Pancreas (tissue), 10 donors: ENCODE measurements around the gene ATRN. TPM values are rescaled to one million over a fixed set of nuclear protein-coding genes. Genes with fewer than 3 reads are reported as not detected.

Source experiments
- ATAC-seq, 4 donors: fragments of 200-7000 bp; cut with Tn5 transposase; one replicate each; pipeline versions ENCODE4 v1.8.0 to v1.9.1; 2020; ENCODE audit warnings: mild to moderate bottlenecking in 4 of 4, moderate library complexity in 4 of 4
- DNase-seq, 6 donors: peaks; one replicate each; pipeline ENCODE4 v3.0.0-alpha.2; 2020
- FAIRE-seq: peaks from 2 replicates; lab custom pipeline; 2012; peaks lifted over from hg19 to GRCh38; lab: Jason Lieb, UNC
- H3K27ac ChIP-seq, 4 donors: fragments of 200-600 bp; sonication (generic); 1 replicate in 3 of 4; 2 replicates in 1 of 4; pipeline versions ENCODE4 v1.5.0 to v1.8.0; 2020
- H3K27me3 ChIP-seq, 4 donors: fragments of 200-600 bp; one replicate each; pipeline ENCODE4 v1.8.0; 2021
- H3K36me3 ChIP-seq, 3 donors: fragments of 200-600 bp; sonication (generic) in 1 of 3; one replicate each; pipeline versions ENCODE4 v1.5.0 to v1.8.0; 2020 to 2021
- H3K4me1 ChIP-seq, 3 donors: fragments of 200-600 bp; one replicate each; pipeline ENCODE4 v1.8.0; 2021
- H3K4me3 ChIP-seq, 4 donors: fragments of 200-600 bp; sonication (generic) in 2 of 4; one replicate each; pipeline versions ENCODE4 v1.5.0 to v1.8.0; 2020 to 2021
- H3K9me3 ChIP-seq, 4 donors: fragments of 200-600 bp; one replicate each; pipeline ENCODE4 v1.8.0; 2021
- CTCF ChIP-seq, 4 donors: fragments of 200-600 bp; sonication (generic) in 3 of 4; IDR thresholded peaks; one replicate each; pipeline versions ENCODE4 v1.5.0 to v1.8.0; 2021; ENCODE audit warnings: antibody characterized with exemption in 4 of 4
- WGBS, 2 donors: extraction: QIAGEN DNeasy Blood & Tissue Kit; methylation state at CpG; one replicate each; pipeline ENCODE4 v1.1.7; 2013; 5-methylcytosine and 5-hydroxymethylcytosine counted together
- intact Hi-C, 3 donors: fragments of 100-400 bp; cut with DNase I; formaldehyde crosslinking; loops; one replicate each; pipeline versions ENCODE4 v1.11.1 to v1.14.2; 2022
- polyA plus RNA-seq, 2 donors: library from polyadenylated mRNA; stranded (reverse); fragments of 200-250 nt; gene quantifications; one replicate each; pipeline ENCODE4 v1.2.3, GENCODE V29; 2013
- total RNA-seq, 6 donors: library from RNA; stranded (reverse); fragmentation: NEBNext Ultra II Directional in 4 of 6; extraction: Animal tissue kit (Norgen Biotek cat#: 25700) in 4 of 6; gene quantifications; one replicate each; pipeline versions ENCODE4 v1.2.1 to v1.2.4, GENCODE V29; 2021 to 2023
- donor health status: healthy with polysubstance abuse.
- donor health status: DM: no; HTN: no; CAD: no; lungs with moderate emphysema.
- donor health status: DM: no; HTN: no; CAD: no.
- donor health status: control.
- donor health status: control.
- donor health status: Bipolar disorder and iron deficiency.
- donor health status: DM: yes; HTN: yes; CAD: no.
- donor health status: DM: no; HTN: no; CAD: no.
- donor health status: DM: no; HTN: no; CAD: no.
- donor health status: DM: yes; HTN: yes; CAD: no.

ATRN gene
- total and polyA plus RNA-seq, 8 donors, result 3.6 to 30.4 (median 20.6) TPM

GRCh38 chr20:3674995-3675900 is 204.4 kb downstream of the ATRN start:
- DNase-seq (no peak), FAIRE-seq (no peak), ATAC-seq (no peak)
- no peak overlapping the region for H3K27ac ChIP-seq
- intact Hi-C loops, result loop anchor here in 1 of 3 donors (10.0 kb wide), 2 partner anchors 180 to 410 kb away; no protein-coding TSS in a partner anchor
- H3K27me3 ChIP-seq, result peaks cover 0 to 27% (median 8%) of the 10 kb centered on the region in 4 donors
- 21 to 24% methylated on average over 13 of the region's 13 CpGs for WGBS, 2 donors
- no peak for TF ChIP-seq CTCF (IDR thresholded peaks at IDR 0.05)
- no peak overlapping the region for H3K4me3 ChIP-seq
- no peaks in the 10 kb centered on the region for H3K36me3 ChIP-seq
- H3K9me3 ChIP-seq, result no peaks in the 10 kb centered on the region
- no peaks in the 10 kb centered on the region for H3K4me1 ChIP-seq

- intact Hi-C loops, result loop anchor here in 1 of 3 donors (10.0 kb wide), 2 partner anchors 177 to 407 kb away; no protein-coding TSS in a partner anchor
- Histone ChIP-seq H3K4me1 (peaks cover 0 to 4% (median 3%) of the 10 kb centered on the region in 3 donors), H3K27me3 (peaks cover 0 to 17% (median 4%) of the 10 kb centered on the region in 4 donors), H3K4me3 (no peak overlapping the region), H3K36me3 (no peaks in the 10 kb centered on the region), H3K27ac (no peak overlapping the region), H3K9me3 (no peaks in the 10 kb centered on the region)
- TF ChIP-seq CTCF (IDR thresholded peaks at IDR 0.05), result no peak
- FAIRE-seq (no peak), ATAC-seq (no peak), DNase-seq (no peak)
- WGBS, 2 donors, result 60 to 63% methylated on average over 8 of the region's 8 CpGs
Observed at GRCh38 chr20:3677733-3678132, 206.9 kb downstream of the ATRN start.

GRCh38 chr20:3678198-3678597 is 207.4 kb downstream of the ATRN start:
- peaks cover 0 to 16% (median 3%) of the 10 kb centered on the region in 4 donors for H3K27me3 ChIP-seq
- DNase-seq, result no peak

GRCh38 chr20:3678856-3679720 is 208.3 kb downstream of the ATRN start:
- WGBS, 2 donors, result 80 to 82% methylated on average over 12 to 14 of the region's 14 CpGs
- TF ChIP-seq CTCF (IDR thresholded peaks at IDR 0.05), result no peak
- Histone ChIP-seq H3K9me3 (no peaks in the 10 kb centered on the region), H3K27me3 (peaks cover 0 to 16% (median 0%) of the 10 kb centered on the region in 4 donors), H3K4me1 (peaks cover 0 to 4% (median 3%) of the 10 kb centered on the region in 3 donors), H3K36me3 (no peaks in the 10 kb centered on the region), H3K27ac (no peak overlapping the region), H3K4me3 (no peak overlapping the region)
- DNase-seq (no peak), ATAC-seq (no peak), FAIRE-seq (no peak)
- intact Hi-C loops, result loop anchor here in 1 of 3 donors (10.0 kb wide), 2 partner anchors 176 to 406 kb away; no protein-coding TSS in a partner anchor

More at GRCh38 chr20:3678198-3678597, 207.4 kb downstream of the ATRN start:
- no peaks in the 10 kb centered on the region for H3K36me3 ChIP-seq
- H3K9me3 ChIP-seq, result no peaks in the 10 kb centered on the region
- no peak overlapping the region for H3K27ac ChIP-seq
- ATAC-seq (no peak), FAIRE-seq (no peak)
- intact Hi-C loops, result loop anchor here in 1 of 3 donors (10.0 kb wide), 2 partner anchors 177 to 407 kb away; no protein-coding TSS in a partner anchor
- WGBS, 2 donors, result 62 to 66% methylated on average over 2 of the region's 2 CpGs
- no peak overlapping the region for H3K4me3 ChIP-seq
- TF ChIP-seq CTCF (IDR thresholded peaks at IDR 0.05), result no peak
- peaks cover 0 to 4% (median 3%) of the 10 kb centered on the region in 3 donors for H3K4me1 ChIP-seq
